ENCODE data around the gene CEMIP2. TPM values are rescaled to one million over a fixed set of nuclear protein-coding genes. Genes with fewer than 3 reads are reported as not detected.

Gene CEMIP2
- total and polyA plus RNA-seq, 2 of the 13 experiments (the other 11 are each of a cell fraction or from before 2014, with no cell fraction given) = 94.3 to 128 TPM

DNA sequence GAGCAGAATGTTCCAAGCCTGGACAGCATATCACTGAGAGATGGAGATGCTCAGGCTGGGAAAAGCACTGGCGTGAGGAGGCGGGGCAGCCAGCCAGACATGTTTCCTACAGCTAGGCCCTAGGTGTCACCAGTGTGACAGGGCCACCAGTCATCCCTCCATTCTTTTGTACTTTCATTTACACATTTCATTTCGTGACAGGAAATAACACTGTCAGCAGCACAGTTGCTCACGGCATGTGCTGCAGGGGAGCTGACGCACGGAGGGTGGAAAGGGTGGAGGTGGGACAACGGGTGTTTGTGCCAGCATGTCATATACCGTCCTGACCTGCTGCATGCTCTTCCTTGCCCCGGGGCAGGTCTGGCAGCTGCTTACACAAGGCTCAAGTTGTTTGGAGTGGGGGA is 14.8 kb upstream of the CEMIP2 start (continued):
- no peak for TF ChIP-seq ZNF10 (CRISPR knock-in tag; IDR thresholded peaks at IDR 0.05; ENCODE audit: borderline replicate concordance, low read depth)
- TF ChIP-seq RELA (CRISPR knock-in tag; IDR thresholded peaks at IDR 0.05) = no peak
- TF ChIP-seq, protein P1, sequence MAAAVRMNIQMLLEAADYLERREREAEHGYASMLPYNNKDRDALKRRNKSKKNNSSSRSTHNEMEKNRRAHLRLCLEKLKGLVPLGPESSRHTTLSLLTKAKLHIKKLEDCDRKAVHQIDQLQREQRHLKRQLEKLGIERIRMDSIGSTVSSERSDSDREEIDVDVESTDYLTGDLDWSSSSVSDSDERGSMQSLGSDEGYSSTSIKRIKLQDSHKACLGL (CRISPR knock-in tag; IDR thresholded peaks at IDR 0.05) = no peak
- TF ChIP-seq ZNF142 (CRISPR knock-in tag; IDR thresholded peaks at IDR 0.05) = no peak
- TF ChIP-seq HMGXB4 (CRISPR knock-in tag; IDR thresholded peaks at IDR 0.05; ENCODE audit: borderline replicate concordance in 1 of 2, low read depth in 1 of 2) = peak in 1 of 2 experiments; percentile 38; a peak in 1 of 4 replicates
- TF ChIP-seq ZNF580 (CRISPR knock-in tag; IDR thresholded peaks at IDR 0.05; ENCODE audit: borderline replicate concordance, low read depth) = no peak
- no peak for TF ChIP-seq GATAD1 (CRISPR knock-in tag; IDR thresholded peaks at IDR 0.05)
- TF ChIP-seq NFKBIZ (CRISPR knock-in tag; IDR thresholded peaks at IDR 0.05) = no peak
- no peak for TF ChIP-seq ZNF747 (CRISPR knock-in tag; IDR thresholded peaks at IDR 0.05; ENCODE audit: borderline replicate concordance)
- TF ChIP-seq ZIK1 (CRISPR knock-in tag; IDR thresholded peaks at IDR 0.05; ENCODE audit: borderline replicate concordance, low read depth) = no peak
- TF ChIP-seq, protein P2, sequence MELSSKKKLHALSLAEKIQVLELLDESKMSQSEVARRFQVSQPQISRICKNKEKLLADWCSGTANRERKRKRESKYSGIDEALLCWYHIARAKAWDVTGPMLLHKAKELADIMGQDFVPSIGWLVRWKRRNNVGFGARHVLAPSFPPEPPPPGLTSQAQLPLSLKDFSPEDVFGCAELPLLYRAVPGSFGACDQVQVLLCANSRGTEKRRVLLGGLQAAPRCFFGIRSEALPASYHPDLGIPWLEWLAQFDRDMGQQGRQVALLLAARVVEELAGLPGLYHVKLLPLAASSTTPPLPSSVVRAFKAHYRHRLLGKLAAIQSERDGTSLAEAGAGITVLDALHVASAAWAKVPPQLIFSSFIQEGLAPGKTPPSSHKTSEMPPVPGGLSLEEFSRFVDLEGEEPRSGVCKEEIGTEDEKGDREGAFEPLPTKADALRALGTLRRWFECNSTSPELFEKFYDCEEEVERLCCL (CRISPR knock-in tag; IDR thresholded peaks at IDR 0.05; ENCODE audit: borderline replicate concordance) = no peak
- TF ChIP-seq ZNF713 (CRISPR knock-in tag; IDR thresholded peaks at IDR 0.05) = no peak
- TF ChIP-seq ZNF639 (CRISPR knock-in tag; conservative IDR thresholded peaks at IDR 0.05) = no peak
- TF ChIP-seq GTF3A (CRISPR knock-in tag; conservative IDR thresholded peaks at IDR 0.05) = no peak
- TF ChIP-seq HMG20B (CRISPR knock-in tag; conservative IDR thresholded peaks at IDR 0.05) = no peak
- peak; percentile 24; the same call in 1 of the 2 replicates for TF ChIP-seq HMG20A (CRISPR knock-in tag; IDR thresholded peaks at IDR 0.05; ENCODE audit: borderline replicate concordance)
- no peak for TF ChIP-seq NR2F6 (IDR thresholded peaks at IDR 0.05)
- TF ChIP-seq NR2F6 (CRISPR knock-in tag; IDR thresholded peaks at IDR 0.05) = no peak
- TF ChIP-seq RCOR2 (CRISPR knock-in tag; IDR thresholded peaks at IDR 0.05) = no peak
- no peak for TF ChIP-seq ARID2 (CRISPR knock-in tag; IDR thresholded peaks at IDR 0.05; ENCODE audit: borderline replicate concordance)
- no peak for TF ChIP-seq KMT2A (CRISPR knock-in tag; IDR thresholded peaks at IDR 0.05)
